Transverse colon (tissue), 4 donors: Measurements from ENCODE around the gene NTRK2.

ENCODE experiments used
- EP300 ChIP-seq: sonication (generic); formaldehyde crosslinking; IDR thresholded peaks from one replicate; pipeline ENCODE4 v1.6.1; 2017; ENCODE audit warnings: antibody characterized with exemption, low read depth
- POLR2A ChIP-seq: fragments of 450-650 bp; IDR thresholded peaks from one replicate; pipeline ENCODE4 v1.6.1; 2016; ENCODE audit warnings: antibody characterized with exemption, mild to moderate bottlenecking, moderate library complexity
- POLR2AphosphoS5 ChIP-seq, 3 donors: sonication (generic); formaldehyde crosslinking; IDR thresholded peaks; one replicate each; pipeline ENCODE4 v1.6.1; 2016; ENCODE audit warnings: antibody characterized with exemption in 3 of 3
- TF ChIP-seq, protein P1 (sequence below), 5 experiments: fragments of 200-600 bp in 3 of 5; fragments of 450-650 bp in 2 of 5; sonication (generic) in 3 of 5; IDR thresholded peaks; 1 replicate in 2 of 5; 2 replicates in 3 of 5; pipeline ENCODE4 v1.5.1; 2016 to 2017; ENCODE audit warnings: antibody characterized with exemption in 5 of 5, inconsistent platforms in 3 of 5, mild to moderate bottlenecking in 2 of 5, moderate library complexity in 1 of 5

DNA sequence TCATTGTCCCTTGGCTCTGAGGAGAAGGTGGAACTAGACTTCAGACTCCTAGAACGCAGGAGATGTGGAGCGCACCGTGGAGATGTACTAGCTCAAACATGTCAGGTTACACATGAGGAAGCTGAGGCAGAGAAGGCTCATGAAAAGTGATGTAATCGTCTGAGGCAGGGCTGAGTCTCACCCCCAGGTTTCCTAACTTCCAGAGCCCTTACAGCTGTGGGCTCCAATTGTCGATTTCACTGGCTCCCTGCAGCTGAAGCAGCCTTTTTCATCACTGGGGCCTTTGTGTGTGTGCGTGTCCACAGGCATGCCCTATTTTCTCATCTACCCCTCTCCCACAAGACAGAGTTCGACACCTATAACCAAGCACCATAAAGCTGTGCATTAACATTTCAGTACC lies 370.6 kb downstream of the NTRK2 start:
- TF ChIP-seq, protein P1, sequence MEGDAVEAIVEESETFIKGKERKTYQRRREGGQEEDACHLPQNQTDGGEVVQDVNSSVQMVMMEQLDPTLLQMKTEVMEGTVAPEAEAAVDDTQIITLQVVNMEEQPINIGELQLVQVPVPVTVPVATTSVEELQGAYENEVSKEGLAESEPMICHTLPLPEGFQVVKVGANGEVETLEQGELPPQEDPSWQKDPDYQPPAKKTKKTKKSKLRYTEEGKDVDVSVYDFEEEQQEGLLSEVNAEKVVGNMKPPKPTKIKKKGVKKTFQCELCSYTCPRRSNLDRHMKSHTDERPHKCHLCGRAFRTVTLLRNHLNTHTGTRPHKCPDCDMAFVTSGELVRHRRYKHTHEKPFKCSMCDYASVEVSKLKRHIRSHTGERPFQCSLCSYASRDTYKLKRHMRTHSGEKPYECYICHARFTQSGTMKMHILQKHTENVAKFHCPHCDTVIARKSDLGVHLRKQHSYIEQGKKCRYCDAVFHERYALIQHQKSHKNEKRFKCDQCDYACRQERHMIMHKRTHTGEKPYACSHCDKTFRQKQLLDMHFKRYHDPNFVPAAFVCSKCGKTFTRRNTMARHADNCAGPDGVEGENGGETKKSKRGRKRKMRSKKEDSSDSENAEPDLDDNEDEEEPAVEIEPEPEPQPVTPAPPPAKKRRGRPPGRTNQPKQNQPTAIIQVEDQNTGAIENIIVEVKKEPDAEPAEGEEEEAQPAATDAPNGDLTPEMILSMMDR (IDR thresholded peaks at IDR 0.05): no peak
- TF ChIP-seq POLR2A (no peak), POLR2AphosphoS5 (IDR thresholded peaks at IDR 0.05) (no peak), EP300 (no peak)
